Astrocyte of the spinal cord (primary cell): Measurements from ENCODE around the gene DNLZ.

Source experiments
- DNase-seq: peaks from one replicate; pipeline ENCODE4 v3.0.0; 2011; ENCODE audit warnings: low read depth, low spot score
- H3K4me3 ChIP-seq: 2 replicates; pipeline ENCODE4 v1.5.1; 2011; ENCODE audit warnings: low read depth, mild to moderate bottlenecking, low read length, moderate library complexity
- in situ Hi-C: cut with HindIII; loops from 2 replicates; pipeline ENCODE4 v1.10.0; 2017; ENCODE audit warnings: low sequenced_read_pairs
- TF ChIP-seq, protein P1 (sequence below): IDR thresholded peaks from 2 replicates; pipeline ENCODE4 v1.5.1; 2012; ENCODE audit warnings: low read depth, mild to moderate bottlenecking, low read length, inconsistent platforms

The DNLZ gene

DNA sequence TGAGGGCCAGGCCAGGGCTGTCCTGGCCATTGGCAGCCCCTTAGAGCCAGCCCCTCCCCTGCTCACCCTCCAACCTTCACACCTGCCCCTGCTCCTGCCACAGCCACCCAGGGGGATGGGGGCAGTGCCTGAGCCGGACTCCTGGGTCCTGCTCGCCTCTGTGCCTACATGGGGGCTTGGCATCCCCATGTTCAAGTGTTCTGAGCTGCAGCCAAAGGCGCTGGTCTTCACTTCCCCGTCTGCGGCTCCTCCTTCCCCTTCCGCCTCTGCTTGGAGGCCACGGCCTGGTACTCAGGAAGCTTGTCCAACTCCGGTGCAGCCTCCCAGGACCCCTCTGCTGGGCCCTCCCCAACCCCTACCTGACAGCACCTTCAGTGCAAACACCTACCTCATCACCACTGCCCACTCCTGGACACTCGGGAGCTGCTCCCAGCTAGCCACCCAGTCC is 2.3 kb upstream of the DNLZ start:
- in situ Hi-C loops: no loop called here
- DNase-seq: no peak
- H3K4me3 ChIP-seq: no peak overlapping the region
- TF ChIP-seq, protein P1, sequence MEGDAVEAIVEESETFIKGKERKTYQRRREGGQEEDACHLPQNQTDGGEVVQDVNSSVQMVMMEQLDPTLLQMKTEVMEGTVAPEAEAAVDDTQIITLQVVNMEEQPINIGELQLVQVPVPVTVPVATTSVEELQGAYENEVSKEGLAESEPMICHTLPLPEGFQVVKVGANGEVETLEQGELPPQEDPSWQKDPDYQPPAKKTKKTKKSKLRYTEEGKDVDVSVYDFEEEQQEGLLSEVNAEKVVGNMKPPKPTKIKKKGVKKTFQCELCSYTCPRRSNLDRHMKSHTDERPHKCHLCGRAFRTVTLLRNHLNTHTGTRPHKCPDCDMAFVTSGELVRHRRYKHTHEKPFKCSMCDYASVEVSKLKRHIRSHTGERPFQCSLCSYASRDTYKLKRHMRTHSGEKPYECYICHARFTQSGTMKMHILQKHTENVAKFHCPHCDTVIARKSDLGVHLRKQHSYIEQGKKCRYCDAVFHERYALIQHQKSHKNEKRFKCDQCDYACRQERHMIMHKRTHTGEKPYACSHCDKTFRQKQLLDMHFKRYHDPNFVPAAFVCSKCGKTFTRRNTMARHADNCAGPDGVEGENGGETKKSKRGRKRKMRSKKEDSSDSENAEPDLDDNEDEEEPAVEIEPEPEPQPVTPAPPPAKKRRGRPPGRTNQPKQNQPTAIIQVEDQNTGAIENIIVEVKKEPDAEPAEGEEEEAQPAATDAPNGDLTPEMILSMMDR: no peak

DNA sequence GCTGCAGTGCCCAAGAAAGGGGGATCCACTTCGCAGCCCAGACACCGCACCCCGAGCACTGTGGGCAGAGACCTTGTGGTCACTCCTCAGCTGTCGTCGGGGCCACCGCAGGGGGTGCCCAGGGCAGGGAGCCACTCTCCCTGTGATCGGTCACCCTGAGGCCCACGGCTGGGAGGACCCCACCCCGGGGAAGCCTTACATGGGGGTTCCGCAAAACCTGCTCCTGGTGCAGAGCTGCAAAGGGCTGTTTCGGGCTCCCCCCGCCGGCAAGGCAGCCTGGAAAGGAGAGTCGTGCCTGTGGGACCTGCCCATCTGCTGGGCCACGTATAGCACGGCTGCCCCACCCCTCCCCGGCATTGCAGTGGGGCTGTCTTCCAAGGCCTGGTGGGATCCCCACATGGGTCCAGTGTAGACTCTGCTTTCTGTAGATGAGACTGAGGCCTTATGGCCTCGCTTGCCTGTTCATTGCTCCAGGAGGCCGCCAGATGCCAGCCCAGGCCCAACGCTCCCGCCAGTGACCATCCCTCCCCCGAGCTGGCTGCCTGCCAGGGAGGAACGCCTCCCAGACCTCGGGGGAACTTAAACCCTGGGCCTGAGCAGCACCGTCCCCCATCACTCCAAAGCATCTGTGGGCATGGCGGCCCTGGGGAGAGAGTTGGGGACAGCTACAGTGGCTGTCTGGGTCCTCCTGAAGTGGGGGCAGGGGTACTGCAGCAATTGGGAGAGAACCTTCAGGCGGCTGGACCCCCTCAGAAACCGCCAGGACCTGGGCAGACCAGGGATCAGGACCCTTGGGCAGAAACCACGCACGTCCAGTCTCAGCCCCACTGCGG is 1.6 kb upstream of the DNLZ start:
- TF ChIP-seq, protein P1: no peak
- no peak overlapping the region for H3K4me3 ChIP-seq
- no peak for DNase-seq
- in situ Hi-C loops: no loop called here

DNA sequence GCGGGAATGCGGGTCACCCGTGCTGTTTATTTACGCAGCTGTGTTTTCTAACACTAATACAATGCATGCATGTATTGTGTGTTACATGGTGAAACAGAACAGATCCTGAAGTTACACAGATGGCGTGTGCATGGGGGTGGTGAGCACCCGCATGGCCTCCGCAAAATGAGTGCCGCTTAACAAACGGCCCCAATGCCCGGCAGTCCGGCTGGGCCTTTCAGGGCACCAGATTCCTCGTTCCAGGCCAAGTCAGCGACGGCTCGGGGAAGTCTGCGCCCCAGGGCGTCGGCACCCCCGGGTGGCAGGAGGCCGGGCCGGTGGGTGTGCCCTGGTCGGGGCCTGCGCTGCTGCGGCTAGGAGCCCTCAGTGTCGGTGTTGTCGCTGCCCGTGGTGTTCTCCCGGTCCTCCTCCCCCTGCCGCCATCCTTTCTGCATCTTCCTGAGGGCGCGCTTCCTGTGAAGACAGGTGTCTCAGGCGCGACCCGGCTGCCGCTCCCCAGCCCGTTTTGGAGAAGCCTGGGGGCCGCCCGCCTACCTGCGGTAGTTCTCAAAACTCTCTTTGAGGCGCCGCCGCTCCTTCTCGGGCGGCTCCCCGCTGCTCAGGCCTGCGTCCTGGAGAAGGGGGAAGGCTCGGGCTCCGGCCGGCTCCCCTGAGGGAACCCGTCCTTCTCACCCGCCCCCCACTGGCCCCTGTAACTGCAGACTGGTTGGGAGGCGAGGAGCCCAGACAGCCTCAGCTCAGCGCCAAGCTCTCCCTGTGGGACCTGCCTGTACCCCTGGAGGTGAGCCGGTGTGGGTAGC is 605 bp upstream of the DNLZ start:
- no peak for DNase-seq
- TF ChIP-seq, protein P1: no peak
- no peak overlapping the region for H3K4me3 ChIP-seq
- in situ Hi-C loops: no loop called here

DNA sequence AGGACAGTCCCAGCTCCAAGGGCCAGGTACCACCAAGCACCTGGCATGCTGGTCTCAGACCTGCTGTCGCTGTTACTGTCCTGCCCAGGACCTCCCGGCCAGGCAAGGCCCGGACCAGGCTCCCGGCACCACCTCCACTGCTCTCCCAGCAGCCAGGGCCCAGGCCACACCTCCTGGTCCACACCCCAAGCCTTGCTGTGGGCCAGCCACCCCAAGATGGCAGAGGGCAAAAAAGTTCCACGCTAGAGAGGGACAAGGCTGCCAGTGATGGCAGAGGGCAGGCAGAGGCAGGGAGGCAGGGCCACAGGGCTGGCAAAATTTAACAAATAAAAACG is 1.1 kb downstream of the DNLZ start:
- no peak for DNase-seq
- no peak overlapping the region for H3K4me3 ChIP-seq
- in situ Hi-C loops: no loop called here
- TF ChIP-seq, protein P1: no peak

DNA sequence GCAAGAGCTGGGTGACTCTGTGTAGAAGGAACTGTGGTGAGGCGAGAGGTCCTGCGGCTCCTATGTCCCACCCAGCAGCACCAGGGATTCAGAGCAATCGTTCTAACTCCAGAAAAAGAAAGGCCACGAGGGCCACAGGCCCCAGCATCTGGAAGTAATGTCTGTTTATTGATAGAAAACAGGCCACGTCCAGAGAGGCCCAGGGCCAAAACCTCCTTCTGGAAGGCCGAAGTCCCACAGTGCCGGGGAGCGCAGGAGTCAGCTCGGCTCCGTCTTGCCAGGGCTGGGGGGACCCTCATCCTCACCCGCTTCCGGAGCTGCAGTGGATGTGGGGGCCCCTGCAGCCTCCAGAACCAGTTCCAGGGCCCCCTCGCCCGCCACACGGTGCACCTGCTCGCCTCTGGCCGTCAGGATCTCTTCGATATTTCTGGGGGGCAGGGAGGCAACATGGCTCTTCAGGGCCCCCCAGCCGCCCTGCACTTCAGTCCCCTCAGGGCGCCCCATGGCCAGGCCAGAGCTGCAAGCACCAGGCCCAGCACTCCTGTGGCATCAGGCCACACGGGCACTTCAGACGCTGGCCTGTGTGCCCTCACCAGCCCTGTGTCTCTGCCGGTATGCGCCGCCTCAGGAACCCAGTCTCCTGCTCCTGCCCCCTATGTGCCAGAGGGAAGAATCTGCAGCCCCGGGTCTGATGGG is 1.6 kb downstream of the DNLZ start:
- no peak overlapping the region for H3K4me3 ChIP-seq
- no peak for DNase-seq
- TF ChIP-seq, protein P1: no peak
- in situ Hi-C loops: no loop called here

DNA sequence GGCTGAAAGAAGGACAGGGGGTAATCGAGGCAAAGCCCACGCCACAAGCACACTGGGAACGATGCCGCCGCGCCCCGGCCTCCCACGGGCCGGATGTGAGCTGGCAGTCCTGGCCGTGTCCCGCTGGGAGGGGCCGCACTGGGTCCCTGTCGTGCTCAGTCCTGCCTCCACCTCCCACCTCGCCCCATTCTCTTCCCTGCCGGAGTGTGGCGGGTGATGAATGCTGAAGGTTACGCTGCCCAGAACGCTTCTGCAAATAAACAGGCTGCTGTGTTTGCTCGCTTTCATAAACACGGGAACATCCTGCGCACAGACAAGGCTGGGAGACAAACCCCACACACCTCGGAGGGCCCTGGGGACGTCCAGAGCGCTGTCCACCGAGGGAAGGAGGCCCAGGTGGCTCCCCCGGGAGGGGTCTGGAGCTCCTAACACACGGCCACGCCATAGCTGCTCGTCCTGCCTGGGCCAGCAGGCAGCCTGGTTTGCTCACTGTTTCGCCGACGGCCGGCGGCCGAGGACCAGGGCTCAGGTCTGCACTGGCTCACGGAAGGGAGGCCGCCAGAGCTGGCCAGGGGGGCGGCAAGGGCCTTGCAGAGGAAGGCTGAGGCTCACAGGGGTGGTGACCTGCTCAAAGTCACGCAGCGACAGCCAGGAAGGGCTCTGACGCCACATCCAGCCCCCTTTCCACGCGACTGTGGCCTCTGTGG is 2.3 kb downstream of the DNLZ start:
- no peak for DNase-seq
- no peak overlapping the region for H3K4me3 ChIP-seq
- in situ Hi-C loops: no loop called here
- TF ChIP-seq, protein P1: no peak
